H1 (cell line): ENCODE measurements around the gene MALT1. TPM values are rescaled to one million over a fixed set of nuclear protein-coding genes. Genes with fewer than 3 reads are reported as not detected.

Source experiments
- CTCF ChIA-PET: fragments of 300-600 bp; sonication (Branson Sonifier 250); formaldehyde crosslinking; loops from one replicate; lab custom pipeline; 2021; ENCODE audit not compliant: partially characterized antibody; lab: Charles Lee
- POLR2A ChIA-PET: fragments of 300-600 bp; sonication (Branson Sonifier 250); formaldehyde crosslinking; loops from one replicate; lab custom pipeline; 2021; ENCODE audit warnings: inconsistent platforms; ENCODE audit not compliant: partially characterized antibody; lab: Charles Lee
- DNase-seq, 2 experiments: peaks; one replicate each; pipeline versions ENCODE4 v3.0.0 to v3.0.0-alpha.2; 2010 to 2022; ENCODE audit warnings: low spot score in 2 of 2, low read depth in 1 of 2, mixed read lengths in 1 of 2
- FAIRE-seq: peaks from 2 replicates; lab custom pipeline; 2011; peaks lifted over from hg19 to GRCh38; lab: Jason Lieb, UNC
- H2AFZ ChIP-seq: 2 replicates; pipeline ENCODE4 v1.8.1; 2012; ENCODE audit warnings: low read length, inconsistent platforms
- H2AK5ac ChIP-seq: 2 replicates; pipeline ENCODE4 v1.6.1; 2013; ENCODE audit warnings: low read depth, low read length
- H2BK120ac ChIP-seq: replicated peaks from 2 replicates; pipeline ENCODE3; 2013; ENCODE audit warnings: low read depth, low read length, inconsistent platforms
- H2BK12ac ChIP-seq: 2 replicates; pipeline ENCODE4 v1.6.1; 2013; ENCODE audit warnings: low read depth, low read length
- H2BK15ac ChIP-seq: 2 replicates; pipeline ENCODE4 v1.6.1; 2013; ENCODE audit warnings: low read length
- H2BK20ac ChIP-seq: 2 replicates; pipeline ENCODE4 v1.6.1; 2013; ENCODE audit warnings: low read length
- H2BK5ac ChIP-seq: 2 replicates; pipeline ENCODE4 v1.6.1; 2013; ENCODE audit warnings: low read depth, low read length
- H3K14ac ChIP-seq: 2 replicates; pipeline ENCODE4 v1.6.1; 2013; ENCODE audit warnings: inconsistent platforms; ENCODE audit not compliant: insufficient read length
- H3K18ac ChIP-seq: 2 replicates; pipeline ENCODE4 v1.6.1; 2013; ENCODE audit warnings: low read length; ENCODE audit errors: extremely low read depth
- H3K23ac ChIP-seq: 2 replicates; pipeline ENCODE4 v1.6.1; 2013; ENCODE audit warnings: inconsistent platforms; ENCODE audit not compliant: insufficient read length
- H3K23me2 ChIP-seq: 2 replicates; pipeline ENCODE4 v1.6.1; 2013; ENCODE audit warnings: low read depth, low read length
- H3K27ac ChIP-seq: 2 replicates; pipeline ENCODE4 v1.6.1; 2011; ENCODE audit warnings: low read depth, low read length, inconsistent platforms
- H3K27me3 ChIP-seq, 4 experiments: replicated peaks in 1 of 4; 1 replicate in 1 of 4; 2 replicates in 3 of 4; pipeline versions ENCODE4 v1.6.1 to v1.8.1; 2011 to 2013; ENCODE audit warnings: low read length in 3 of 4, mild to moderate bottlenecking in 3 of 4, inconsistent platforms in 2 of 4, mixed read lengths in 2 of 4, moderate library complexity in 1 of 4; ENCODE audit not compliant: control insufficient read depth in 3 of 4, insufficient read depth in 3 of 4; ENCODE audit errors: extremely low read depth in 1 of 4
- H3K36me3 ChIP-seq, 4 experiments: 2 replicates each; pipeline versions ENCODE4 v1.6.1 to v1.8.1; 2011 to 2013; ENCODE audit warnings: mild to moderate bottlenecking in 4 of 4, low read length in 3 of 4, moderate library complexity in 2 of 4, control low read depth in 1 of 4, inconsistent platforms in 1 of 4; ENCODE audit not compliant: insufficient read depth in 4 of 4, control insufficient read depth in 2 of 4
- H3K4ac ChIP-seq: replicated peaks from 2 replicates; pipeline ENCODE3; 2013; ENCODE audit warnings: low read length, low read depth, mixed read lengths, inconsistent platforms; ENCODE audit not compliant: insufficient read length
- H3K4me1 ChIP-seq, 4 experiments: replicated peaks in 1 of 4; 1 replicate in 1 of 4; 2 replicates in 3 of 4; pipeline versions ENCODE4 v1.6.1 to v1.8.1; 2011 to 2013; ENCODE audit warnings: low read length in 3 of 4, inconsistent platforms in 2 of 4, mixed read lengths in 1 of 4; ENCODE audit not compliant: insufficient read depth in 4 of 4, control insufficient read depth in 3 of 4
- H3K4me2 ChIP-seq, 2 experiments: 2 replicates each; pipeline versions ENCODE4 v1.6.1 to v1.8.1; 2011 to 2013; ENCODE audit warnings: low read depth in 2 of 2, low read length in 2 of 2, control low read depth in 1 of 2, inconsistent platforms in 1 of 2, mild to moderate bottlenecking in 1 of 2; ENCODE audit not compliant: insufficient read depth in 1 of 2
- H3K4me3 ChIP-seq, 4 experiments: fragments of 200-600, 300-600 bp in 1 of 4; sonication (generic), shearing (Covaris generic), sonication (Bioruptor Twin) in 1 of 4; 2 replicates each; pipeline versions ENCODE4 v1.5.1 to v1.8.1; 2011 to 2016; ENCODE audit warnings: low read length in 4 of 4, low read depth in 3 of 4, control low read depth in 2 of 4, inconsistent platforms in 2 of 4, mild to moderate bottlenecking in 2 of 4, mixed read lengths in 1 of 4, moderate library complexity in 1 of 4; ENCODE audit not compliant: insufficient read depth in 2 of 4; ENCODE audit errors: extremely low read depth in 1 of 4
- H3K56ac ChIP-seq: replicated peaks from 2 replicates; pipeline ENCODE3; 2013; ENCODE audit warnings: low read depth, mild to moderate bottlenecking, mixed read lengths, low read length, inconsistent platforms; ENCODE audit not compliant: insufficient read length
- H3K79me1 ChIP-seq: 2 replicates; pipeline ENCODE4 v1.6.1; 2013; ENCODE audit warnings: low read depth, low read length, control low read depth
- H3K79me2 ChIP-seq, 2 experiments: 2 replicates each; pipeline versions ENCODE4 v1.6.1 to v1.8.1; 2012 to 2013; ENCODE audit warnings: low read length in 2 of 2, mild to moderate bottlenecking in 2 of 2, inconsistent platforms in 1 of 2; ENCODE audit not compliant: insufficient read depth in 2 of 2, control insufficient read depth in 1 of 2
- H3K9ac ChIP-seq, 4 experiments: replicated peaks in 1 of 4; 1 replicate in 1 of 4; 2 replicates in 3 of 4; pipeline versions ENCODE4 v1.6.1 to v1.8.1; 2011 to 2013; ENCODE audit warnings: low read depth in 3 of 4, low read length in 3 of 4, control low read depth in 2 of 4, mild to moderate bottlenecking in 2 of 4, moderate library complexity in 2 of 4, inconsistent platforms in 1 of 4; ENCODE audit errors: extremely low read depth in 1 of 4
- H3K9me3 ChIP-seq, 2 experiments: 2 replicates each; pipeline versions ENCODE4 v1.6.1 to v1.8.1; 2012 to 2013; ENCODE audit warnings: mild to moderate bottlenecking in 2 of 2, moderate library complexity in 2 of 2, control low read depth in 1 of 2, inconsistent platforms in 1 of 2, low read depth in 1 of 2, low read length in 1 of 2, mixed read lengths in 1 of 2; ENCODE audit not compliant: insufficient read depth in 2 of 2
- H4K20me1 ChIP-seq, 2 experiments: replicated peaks in 1 of 2; 2 replicates each; pipeline versions ENCODE3 to v1.8.1; 2011 to 2013; ENCODE audit warnings: inconsistent platforms in 2 of 2, low read length in 2 of 2, mild to moderate bottlenecking in 1 of 2; ENCODE audit not compliant: insufficient read depth in 2 of 2, control insufficient read depth in 1 of 2
- H4K5ac ChIP-seq: 2 replicates; pipeline ENCODE4 v1.6.1; 2013; ENCODE audit warnings: low read length, low read depth, mixed read lengths, inconsistent platforms; ENCODE audit not compliant: insufficient read length
- H4K8ac ChIP-seq: 2 replicates; pipeline ENCODE4 v1.8.0; 2013; ENCODE audit warnings: mild to moderate bottlenecking, moderate library complexity, low read length, inconsistent platforms; ENCODE audit not compliant: insufficient read depth; ENCODE audit errors: extremely low read depth
- H4K91ac ChIP-seq: replicated peaks from 2 replicates; pipeline ENCODE3; 2013; ENCODE audit warnings: low read length, mixed read lengths, inconsistent platforms; ENCODE audit not compliant: insufficient read length
- E2F6 ChIP-seq: IDR thresholded peaks from 2 replicates; pipeline ENCODE4 v1.6.1; 2012; ENCODE audit warnings: inconsistent platforms
- FOSL1 ChIP-seq: IDR thresholded peaks from 2 replicates; pipeline ENCODE4 v1.6.1; 2011; ENCODE audit warnings: mild to moderate bottlenecking, low read depth, low read length, moderate library complexity; ENCODE audit not compliant: insufficient read depth
- HDAC6 ChIP-seq: IDR thresholded peaks from one replicate; pipeline ENCODE4 v1.7.1; 2012; ENCODE audit warnings: low read depth, mild to moderate bottlenecking, inconsistent platforms, low read length, moderate library complexity
- JUND ChIP-seq: IDR thresholded peaks from 2 replicates; pipeline ENCODE4 v1.6.1; 2011; ENCODE audit warnings: mild to moderate bottlenecking, improper control_type of control experiment, low read length
- KDM4A ChIP-seq: IDR thresholded peaks from one replicate; pipeline ENCODE4 v1.7.1; 2012; ENCODE audit warnings: low read depth, mild to moderate bottlenecking, moderate library complexity, low read length, inconsistent platforms; ENCODE audit not compliant: severe bottlenecking
- NANOG ChIP-seq: IDR thresholded peaks from 2 replicates; pipeline ENCODE4 v1.6.1; 2011; ENCODE audit warnings: low read length, low read depth, mild to moderate bottlenecking, inconsistent platforms; ENCODE audit not compliant: insufficient read depth, poor library complexity, severe bottlenecking
- POLR2A ChIP-seq, 2 experiments: IDR thresholded peaks; 1 replicate in 1 of 2; 2 replicates in 1 of 2; pipeline ENCODE4 v1.6.1; 2011; ENCODE audit warnings: low read depth in 2 of 2, low read length in 2 of 2, mild to moderate bottlenecking in 2 of 2; ENCODE audit errors: control extremely low read depth in 1 of 2
- POU5F1 ChIP-seq: IDR thresholded peaks from 2 replicates; pipeline ENCODE4 v1.6.1; 2011; ENCODE audit warnings: low read depth, mild to moderate bottlenecking, low read length, moderate library complexity
- RXRA ChIP-seq: IDR thresholded peaks from 2 replicates; pipeline ENCODE4 v1.6.1; 2011; ENCODE audit warnings: low read depth, mild to moderate bottlenecking, low read length, moderate library complexity; ENCODE audit not compliant: insufficient read depth
- SAP30 ChIP-seq: fragments of 300-600 bp; sonication (generic); IDR thresholded peaks from 2 replicates; pipeline ENCODE4 v1.7.1; 2012; ENCODE audit warnings: low read length, moderate library complexity, mild to moderate bottlenecking, inconsistent platforms; ENCODE audit not compliant: insufficient read depth, insufficient replicate concordance
- SIN3A ChIP-seq, 2 experiments: IDR thresholded peaks in 1 of 2; conservative IDR thresholded peaks in 1 of 2; 2 replicates each; pipeline ENCODE4 v1.6.1; 2011 to 2012; ENCODE audit warnings: low read length in 2 of 2, improper control_type of control experiment in 1 of 2, low read depth in 1 of 2, mild to moderate bottlenecking in 1 of 2
- TAF1 ChIP-seq: IDR thresholded peaks from 2 replicates; pipeline ENCODE4 v1.6.1; 2011; ENCODE audit warnings: mild to moderate bottlenecking, low read depth, low read length
- TBP ChIP-seq: IDR thresholded peaks from 2 replicates; pipeline ENCODE4 v1.6.1; 2011; ENCODE audit warnings: low read depth, low read length, improper control_type of control experiment
- TEAD4 ChIP-seq: IDR thresholded peaks from 2 replicates; pipeline ENCODE4 v1.6.1; 2012; ENCODE audit warnings: low read depth, low read length, inconsistent platforms, mixed read lengths
- WGBS, 2 experiments: shearing (Covaris generic) in 1 of 2; methylation state at CpG; one replicate each; pipeline versions ENCODE4 v1.1.6 to v1.1.7; 2013 to 2015; ENCODE audit warnings: low lambda C conversion rate in 2 of 2, mixed read lengths in 2 of 2, inconsistent platforms in 1 of 2, low coverage in 1 of 2, missing lambda C conversion rate in 1 of 2; ENCODE audit not compliant: insufficient replicate concordance in 2 of 2, insufficient coverage in 1 of 2, insufficient read length in 1 of 2; ENCODE audit errors: extremely low coverage in 1 of 2, missing lambda C conversion rate in 1 of 2; 5-methylcytosine and 5-hydroxymethylcytosine counted together
- polyA plus RNA-seq, 7 experiments: library from polyadenylated mRNA; depleted of rRNA in 3 of 7; stranded (reverse) in 5 of 7; unstranded in 2 of 7; fragments of >200 nt in 5 of 7; fragments of 200-250 nt in 2 of 7; gene quantifications; 1 replicate in 5 of 7; 2 replicates in 1 of 7; 4 replicates in 1 of 7; pipeline versions ENCODE4 v1.2.1 to v1.2.3, GENCODE V29; 2011 to 2013; ENCODE audit warnings: missing spikeins in 2 of 7, mixed read lengths in 2 of 7
- total RNA-seq: library from RNA; stranded (reverse); fragmentation: NEBNext Ultra II Directional; extraction: Animal tissue kit (Norgen Biotek cat#: 25700); gene quantifications from 2 replicates; pipeline ENCODE4 v1.2.1, GENCODE V29; 2021

The MALT1 gene
- total and polyA plus RNA-seq, 2 of the 8 experiments (the other 6 are each of a cell fraction or from before 2014, with no cell fraction given), result 10.7 to 25.9 TPM

- no peak overlapping the region for H2BK120ac ChIP-seq
- no peak overlapping the region for H2BK15ac ChIP-seq
- H2BK12ac ChIP-seq, result no peak overlapping the region
- H3K9ac ChIP-seq, result no peak overlapping the region
- DNase-seq (no peak), FAIRE-seq (no peak)
- H4K91ac ChIP-seq, result no peak overlapping the region
- H2BK5ac ChIP-seq, result no peak overlapping the region
- H4K8ac ChIP-seq, result no peak overlapping the region
- peaks cover 7 to 13% (median 8%) of the 10 kb centered on the region in 4 experiments; a peak in 6 of 7 replicates for H3K4me1 ChIP-seq
- no peak overlapping the region for H3K4me3 ChIP-seq
- H3K23me2 ChIP-seq, result no peaks in the 10 kb centered on the region; the same call in 1 of the 2 replicates
- H3K4ac ChIP-seq, result no peak overlapping the region
- H3K18ac ChIP-seq, result no peak overlapping the region
- no peaks in the 10 kb centered on the region for H3K79me1 ChIP-seq
- no peak overlapping the region for H4K5ac ChIP-seq
- no peak overlapping the region for H3K56ac ChIP-seq
- CTCF ChIA-PET, result interaction anchor here (1.0 kb wide), 1 partner anchor 10 kb away, joined by 3 read pairs; no protein-coding TSS in a partner anchor
- no peaks in the 10 kb centered on the region for H4K20me1 ChIP-seq
- H3K23ac ChIP-seq, result no peak overlapping the region
- H3K36me3 ChIP-seq, result no peaks in the 10 kb centered on the region; a peak in 1 of 8 replicates
- H3K79me2 ChIP-seq, result no peaks in the 10 kb centered on the region
- WGBS, 2 experiments, result 93% methylated on average over 5 of the region's 5 CpGs; no CpG with 5 or more reads in 1 of the 2 experiments
- no peaks in the 10 kb centered on the region for H3K27me3 ChIP-seq
- no peak overlapping the region for H3K27ac ChIP-seq
- no peak overlapping the region for H2AK5ac ChIP-seq
- no peak overlapping the region for H2BK20ac ChIP-seq
- no peak overlapping the region for H2AFZ ChIP-seq
- POLR2A ChIA-PET, result no interaction called here
- no peak overlapping the region for H3K14ac ChIP-seq
- H3K4me2 ChIP-seq, result no peak overlapping the region
- H3K9me3 ChIP-seq, result peaks cover 4 to 6% of the 10 kb centered on the region in 2 experiments; a peak in 2 of 4 replicates
- TF ChIP-seq RXRA (no peak), TAF1 (no peak), TEAD4 (no peak), FOSL1 (no peak), JUND (no peak), KDM4A (no peak), SAP30 (no peak), NANOG (no peak), SIN3A (conservative IDR thresholded peaks at IDR 0.05 in 1 of 2, IDR thresholded peaks at IDR 0.05 in 1 of 2; ENCODE audit: low read depth in 1 of 2, low read length in 2 of 2) (no peak), POLR2A (IDR thresholded peaks at IDR 0.05; ENCODE audit: control extremely low read depth in 1 of 2, low read depth in 2 of 2, low read length in 2 of 2) (no peak), E2F6 (no peak), POU5F1 (no peak), HDAC6 (no peak), TBP (no peak)
Observed at GRCh38 chr18:58645398-58645797, 25.9 kb upstream of the MALT1 start.
